Measurements from ENCODE around the gene MAML3. TPM values are rescaled to one million over a fixed set of nuclear protein-coding genes. Genes with fewer than 3 reads are reported as not detected.

MAML3 gene
- total and polyA plus RNA-seq, 2 of the 13 experiments (the other 11 are each of a cell fraction or from before 2014, with no cell fraction given), result 0.05 to 0.13 TPM

DNA sequence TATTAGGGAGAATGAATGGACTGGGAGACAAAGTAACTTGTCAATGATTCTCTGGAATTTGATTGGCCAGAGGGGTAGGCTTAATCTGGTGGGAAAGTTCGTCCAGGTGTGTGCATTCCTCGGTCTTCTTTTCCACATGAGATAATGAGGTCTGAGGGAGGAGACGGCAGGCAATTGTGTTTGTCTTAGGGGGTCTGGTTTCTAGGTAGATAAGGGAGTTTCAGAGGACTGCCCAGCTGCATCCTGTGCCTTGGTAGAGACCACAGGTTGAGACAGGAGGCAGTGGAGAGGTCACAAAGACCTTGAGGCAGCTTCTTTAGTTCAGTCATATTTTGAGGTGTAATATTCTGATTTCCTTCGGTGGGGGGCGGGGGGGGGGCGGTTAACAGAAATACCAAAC is 484.1 kb downstream of the MAML3 start:
- H3K4me3 ChIP-seq (replicated peaks in 1 of 3; ENCODE audit: insufficient read depth in 1 of 3, low read depth in 2 of 3, low read length in 3 of 3), result peak overlapping the region; percentile 75 to 81 (median 79)
- H4K20me1 ChIP-seq (ENCODE audit: insufficient read depth, low read length), result peaks cover 59% of the 10 kb centered on the region
- no peak overlapping the region for H2AFZ ChIP-seq (ENCODE audit: low read length)
- no peaks in the 10 kb centered on the region; a peak in 1 of 5 replicates for H3K27me3 ChIP-seq (ENCODE audit: control insufficient read depth in 1 of 2, insufficient read depth in 2 of 2, low read length in 2 of 2)
- DNase-seq (ENCODE audit: low spot score) (no peak), ATAC-seq (no peak), FAIRE-seq (no peak)
- intact Hi-C loops (cut with micrococcal nuclease; ENCODE audit: unreplicated experiment) (loop anchor here (5.0 to 10.0 kb wide), 2 partner anchors 175 to 482 kb away; partner anchors contain the start of gene MAML3), in situ Hi-C loops (cut with HindIII; ENCODE audit: extremely low pct_ligation_motif_present, low pct_unique_long_range_greater_than_20kb) (no loop called here)
- no TSS peak for BruUV-seq (replicated peaks)
- H3K9ac ChIP-seq (ENCODE audit: insufficient read depth, low read depth, low read length), result peak overlapping the region; percentile 94; the same call in 1 of the 2 replicates
- H3K9me3 ChIP-seq (ENCODE audit: low read length), result no peaks in the 10 kb centered on the region
- ChIA-PET CTCF (ENCODE audit: low intra/inter-chr PET ratio, low total read pairs) (no interaction called here), POLR2A (interaction anchor here (1.1 to 1.3 kb wide), 2 partner anchors 19 to 22 kb away, joined by 4 to 6 read pairs; no protein-coding TSS in a partner anchor)
- peaks cover 14 to 34% of the 10 kb centered on the region in 2 experiments for H3K36me3 ChIP-seq (replicated peaks in 1 of 2; ENCODE audit: control insufficient read depth in 1 of 2, insufficient read depth in 2 of 2, low read length in 2 of 2)
- peaks cover 95% of the 10 kb centered on the region for H3K79me2 ChIP-seq (ENCODE audit: insufficient read depth, low read length)
- TF ChIP-seq, protein P1, sequence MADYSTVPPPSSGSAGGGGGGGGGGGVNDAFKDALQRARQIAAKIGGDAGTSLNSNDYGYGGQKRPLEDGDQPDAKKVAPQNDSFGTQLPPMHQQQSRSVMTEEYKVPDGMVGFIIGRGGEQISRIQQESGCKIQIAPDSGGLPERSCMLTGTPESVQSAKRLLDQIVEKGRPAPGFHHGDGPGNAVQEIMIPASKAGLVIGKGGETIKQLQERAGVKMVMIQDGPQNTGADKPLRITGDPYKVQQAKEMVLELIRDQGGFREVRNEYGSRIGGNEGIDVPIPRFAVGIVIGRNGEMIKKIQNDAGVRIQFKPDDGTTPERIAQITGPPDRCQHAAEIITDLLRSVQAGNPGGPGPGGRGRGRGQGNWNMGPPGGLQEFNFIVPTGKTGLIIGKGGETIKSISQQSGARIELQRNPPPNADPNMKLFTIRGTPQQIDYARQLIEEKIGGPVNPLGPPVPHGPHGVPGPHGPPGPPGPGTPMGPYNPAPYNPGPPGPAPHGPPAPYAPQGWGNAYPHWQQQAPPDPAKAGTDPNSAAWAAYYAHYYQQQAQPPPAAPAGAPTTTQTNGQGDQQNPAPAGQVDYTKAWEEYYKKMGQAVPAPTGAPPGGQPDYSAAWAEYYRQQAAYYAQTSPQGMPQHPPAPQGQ (CRISPR knock-in tag; IDR thresholded peaks at IDR 0.05; ENCODE audit: borderline replicate concordance), result 0 out of 2 replicates have a peak, but pooled peaks have one; percentile 29
- no peak for TF ChIP-seq ZNF142 (CRISPR knock-in tag; IDR thresholded peaks at IDR 0.05)
- TF ChIP-seq, protein P2, sequence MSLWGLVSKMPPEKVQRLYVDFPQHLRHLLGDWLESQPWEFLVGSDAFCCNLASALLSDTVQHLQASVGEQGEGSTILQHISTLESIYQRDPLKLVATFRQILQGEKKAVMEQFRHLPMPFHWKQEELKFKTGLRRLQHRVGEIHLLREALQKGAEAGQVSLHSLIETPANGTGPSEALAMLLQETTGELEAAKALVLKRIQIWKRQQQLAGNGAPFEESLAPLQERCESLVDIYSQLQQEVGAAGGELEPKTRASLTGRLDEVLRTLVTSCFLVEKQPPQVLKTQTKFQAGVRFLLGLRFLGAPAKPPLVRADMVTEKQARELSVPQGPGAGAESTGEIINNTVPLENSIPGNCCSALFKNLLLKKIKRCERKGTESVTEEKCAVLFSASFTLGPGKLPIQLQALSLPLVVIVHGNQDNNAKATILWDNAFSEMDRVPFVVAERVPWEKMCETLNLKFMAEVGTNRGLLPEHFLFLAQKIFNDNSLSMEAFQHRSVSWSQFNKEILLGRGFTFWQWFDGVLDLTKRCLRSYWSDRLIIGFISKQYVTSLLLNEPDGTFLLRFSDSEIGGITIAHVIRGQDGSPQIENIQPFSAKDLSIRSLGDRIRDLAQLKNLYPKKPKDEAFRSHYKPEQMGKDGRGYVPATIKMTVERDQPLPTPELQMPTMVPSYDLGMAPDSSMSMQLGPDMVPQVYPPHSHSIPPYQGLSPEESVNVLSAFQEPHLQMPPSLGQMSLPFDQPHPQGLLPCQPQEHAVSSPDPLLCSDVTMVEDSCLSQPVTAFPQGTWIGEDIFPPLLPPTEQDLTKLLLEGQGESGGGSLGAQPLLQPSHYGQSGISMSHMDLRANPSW (CRISPR knock-in tag; IDR thresholded peaks at IDR 0.05; ENCODE audit: borderline replicate concordance), result no peak
- no peak for TF ChIP-seq NR2C2 (CRISPR knock-in tag; IDR thresholded peaks at IDR 0.05; ENCODE audit: borderline replicate concordance)
- TF ChIP-seq HMG20B (CRISPR knock-in tag; conservative IDR thresholded peaks at IDR 0.05), result no peak
- TF ChIP-seq SIN3B (IDR thresholded peaks at IDR 0.05; ENCODE audit: low read length), result no peak
- no peak for TF ChIP-seq ZNF562 (CRISPR knock-in tag; IDR thresholded peaks at IDR 0.05; ENCODE audit: borderline replicate concordance)
- 0 out of 2 replicates have a peak, but pooled peaks have one; percentile 5 for TF ChIP-seq ZNF431 (CRISPR knock-in tag; IDR thresholded peaks at IDR 0.05; ENCODE audit: borderline replicate concordance, low read depth)
- TF ChIP-seq ZFP36 (IDR thresholded peaks at IDR 0.05; ENCODE audit: borderline replicate concordance, low read depth, low read length, partially characterized antibody), result no peak
- no peak for TF ChIP-seq ZNF326 (CRISPR knock-in tag; IDR thresholded peaks at IDR 0.05; ENCODE audit: borderline replicate concordance)
- peak; percentile 29; the same call in 1 of the 2 replicates for TF ChIP-seq NFYB (CRISPR knock-in tag; IDR thresholded peaks at IDR 0.05)
- TF ChIP-seq ZNF773 (CRISPR knock-in tag; IDR thresholded peaks at IDR 0.05; ENCODE audit: borderline replicate concordance), result no peak
- no peak for TF ChIP-seq ZNF652 (CRISPR knock-in tag; IDR thresholded peaks at IDR 0.05; ENCODE audit: borderline replicate concordance, low read depth)
- TF ChIP-seq JDP2 (CRISPR knock-in tag; IDR thresholded peaks at IDR 0.05; ENCODE audit: borderline replicate concordance), result no peak
- H3K27ac ChIP-seq (ENCODE audit: extremely low read length, insufficient read depth, low read length), result peak overlapping the region; percentile 34
- peak overlapping the region; percentile 86 for H3K4me2 ChIP-seq (ENCODE audit: low read depth, low read length)
- WGBS (ENCODE audit: low lambda C conversion rate), result 50% methylated on average over 5 of the region's 6 CpGs
- H3K4me1 ChIP-seq (ENCODE audit: insufficient read depth, low read length), result peaks cover 82% of the 10 kb centered on the region

Data from HepG2 (cell line).